Activated T-helper 2 cell treated with anti-CD3 and anti-CD28 coated beads, Interferon-gamma antibody, Interleukin-2, Interleukin-4, amounts not matched to agents 10 μg/mL and 5 μg/mL and 100 μg/mL, durations not matched to agents 14 hours and 24 hours and 36 hours (primary cell): Measurements from ENCODE around the gene SMARCAL1. TPM values are rescaled to one million over a fixed set of nuclear protein-coding genes. Genes with fewer than 3 reads are reported as not detected.

ENCODE experiments used
- DNase-seq: peaks from one replicate; pipeline ENCODE4 v3.0.0; 2021; ENCODE audit warnings: low spot score
- H3K27ac Mint-ChIP-seq: one replicate; pipeline ENCODE4 v1.8.0; 2021; ENCODE audit warnings: mixed read lengths
- H3K27me3 Mint-ChIP-seq: one replicate; pipeline ENCODE4 v1.8.0; 2021; ENCODE audit warnings: low read depth, mixed read lengths
- H3K36me3 Mint-ChIP-seq: one replicate; pipeline ENCODE4 v1.8.0; 2021; ENCODE audit warnings: low read depth, mixed read lengths
- H3K4me1 Mint-ChIP-seq: one replicate; pipeline ENCODE4 v1.8.0; 2021; ENCODE audit warnings: low read depth, mixed read lengths
- H3K4me3 Mint-ChIP-seq: one replicate; pipeline ENCODE4 v1.8.0; 2021; ENCODE audit warnings: low read depth, mild to moderate bottlenecking, moderate library complexity, mixed read lengths
- H3K9me3 Mint-ChIP-seq: one replicate; pipeline ENCODE4 v1.8.0; 2021; ENCODE audit warnings: mixed read lengths
- intact Hi-C: fragments of 100-400 bp; cut with micrococcal nuclease; formaldehyde crosslinking; loops from one replicate; pipeline ENCODE4 v1.15.1; 2023
- total RNA-seq: library from RNA; stranded (reverse); gene quantifications from 2 replicates; pipeline ENCODE4 v1.2.3, GENCODE V29; 2022

The SMARCAL1 gene
- total RNA-seq, 1 donor from 2014 or later: 32.8 TPM

DNA sequence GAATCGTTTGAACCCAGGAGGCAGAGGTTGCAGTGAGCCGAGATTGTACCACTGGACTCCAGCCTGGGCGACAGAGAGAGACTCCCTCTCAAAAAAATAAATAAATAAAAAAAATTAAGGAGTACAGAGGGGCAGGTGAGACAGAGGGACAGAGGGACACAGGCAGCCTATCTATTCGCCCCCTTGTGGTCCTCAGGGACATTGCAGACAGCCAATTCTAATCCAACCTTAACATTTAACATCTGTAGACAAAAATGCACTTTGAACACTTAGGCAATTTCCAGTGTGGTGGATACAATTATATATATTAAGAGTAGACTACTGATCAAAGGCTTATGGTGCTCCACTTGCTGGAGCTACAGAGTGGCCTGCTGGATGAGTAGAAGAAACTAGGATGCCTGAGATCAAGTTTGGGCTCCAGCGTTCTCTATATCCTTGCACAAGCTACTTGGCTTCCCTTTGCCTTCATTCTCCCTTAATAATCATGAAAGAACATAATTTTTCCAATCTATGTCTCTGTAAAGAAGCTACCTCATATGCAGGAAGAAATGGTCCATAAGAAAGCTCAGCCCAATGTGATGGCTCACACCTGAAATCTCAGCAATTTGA, 8.2 kb upstream of the SMARCAL1 start:
- intact Hi-C loops: loop anchor here (1.0 kb wide), 1 partner anchor 294 kb away; no protein-coding TSS in a partner anchor
- peak; percentile 12 for DNase-seq
- H3K9me3 Mint-ChIP-seq: no peaks in the 10 kb centered on the region
- H3K27ac Mint-ChIP-seq: no peak overlapping the region
- no peak overlapping the region for H3K4me3 Mint-ChIP-seq
- no peaks in the 10 kb centered on the region for H3K4me1 Mint-ChIP-seq
- H3K27me3 Mint-ChIP-seq: peaks cover 35% of the 10 kb centered on the region
- H3K36me3 Mint-ChIP-seq: no peaks in the 10 kb centered on the region

DNA sequence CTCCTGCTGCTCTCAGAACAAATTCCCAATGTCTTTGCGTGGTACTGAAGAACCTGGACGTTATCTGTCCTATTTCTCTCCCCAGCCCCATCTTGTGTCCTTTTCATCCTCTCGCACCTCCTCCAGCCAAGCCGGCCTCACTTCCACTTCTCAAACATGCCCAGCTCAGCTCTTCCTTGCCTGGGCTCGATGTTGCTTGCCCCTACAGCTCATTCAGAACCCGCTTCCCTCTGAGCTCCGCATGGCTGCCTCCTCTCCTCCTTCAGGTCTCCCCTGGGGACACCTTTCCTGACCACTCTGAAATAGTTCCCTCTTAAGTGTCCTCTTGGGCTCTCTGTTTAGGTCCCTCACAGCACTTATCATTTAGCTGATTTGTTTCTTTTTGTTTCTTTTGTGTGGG, 6.7 kb upstream of the SMARCAL1 start:
- DNase-seq: no peak
- Mint-ChIP-seq H3K36me3 (no peaks in the 10 kb centered on the region), H3K27ac (no peak overlapping the region), H3K27me3 (peaks cover 31% of the 10 kb centered on the region), H3K9me3 (no peaks in the 10 kb centered on the region), H3K4me3 (no peak overlapping the region), H3K4me1 (peaks cover 2% of the 10 kb centered on the region)
- intact Hi-C loops: loop anchor here (5.0 kb wide), 1 partner anchor 262 kb away; no protein-coding TSS in a partner anchor

DNA sequence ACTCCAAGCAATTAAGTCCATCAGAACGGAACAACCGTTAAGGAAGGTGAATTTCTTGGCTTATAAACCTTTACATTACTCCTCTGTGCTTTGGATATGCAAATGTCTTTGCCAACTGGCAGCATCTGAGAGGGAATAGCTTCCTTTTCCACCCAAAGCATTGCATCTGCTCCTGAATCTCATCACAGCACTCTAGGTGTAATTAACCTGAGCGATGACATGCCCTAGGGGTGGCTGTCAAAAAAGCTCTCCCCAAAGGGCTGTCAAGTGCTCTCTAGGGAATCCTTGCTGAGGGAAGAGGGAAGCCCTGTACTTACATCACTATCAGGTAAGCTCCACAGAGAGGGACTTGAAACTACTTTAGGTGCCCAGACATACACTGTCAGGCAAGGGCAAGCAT, 5.5 kb upstream of the SMARCAL1 start:
- H3K4me1 Mint-ChIP-seq: peaks cover 6% of the 10 kb centered on the region
- H3K27me3 Mint-ChIP-seq: peaks cover 29% of the 10 kb centered on the region
- no peaks in the 10 kb centered on the region for H3K9me3 Mint-ChIP-seq
- no peak overlapping the region for H3K27ac Mint-ChIP-seq
- H3K4me3 Mint-ChIP-seq: no peak overlapping the region
- H3K36me3 Mint-ChIP-seq: no peaks in the 10 kb centered on the region
- intact Hi-C loops: loop anchor here (5.0 kb wide), 1 partner anchor 260 kb away; no protein-coding TSS in a partner anchor
- no peak for DNase-seq

- H3K9me3 Mint-ChIP-seq: no peaks in the 10 kb centered on the region
- intact Hi-C loops: loop anchor here (5.0 kb wide), 1 partner anchor 259 kb away; no protein-coding TSS in a partner anchor
- H3K4me3 Mint-ChIP-seq: no peak overlapping the region
- H3K4me1 Mint-ChIP-seq: peaks cover 16% of the 10 kb centered on the region
- no peak overlapping the region for H3K27ac Mint-ChIP-seq
- H3K36me3 Mint-ChIP-seq: peaks cover 6% of the 10 kb centered on the region
- H3K27me3 Mint-ChIP-seq: peaks cover 29% of the 10 kb centered on the region
- DNase-seq: no peak
Measured at GRCh38 chr2:216408426-216409290, 3.6 kb upstream of the SMARCAL1 start.

DNA sequence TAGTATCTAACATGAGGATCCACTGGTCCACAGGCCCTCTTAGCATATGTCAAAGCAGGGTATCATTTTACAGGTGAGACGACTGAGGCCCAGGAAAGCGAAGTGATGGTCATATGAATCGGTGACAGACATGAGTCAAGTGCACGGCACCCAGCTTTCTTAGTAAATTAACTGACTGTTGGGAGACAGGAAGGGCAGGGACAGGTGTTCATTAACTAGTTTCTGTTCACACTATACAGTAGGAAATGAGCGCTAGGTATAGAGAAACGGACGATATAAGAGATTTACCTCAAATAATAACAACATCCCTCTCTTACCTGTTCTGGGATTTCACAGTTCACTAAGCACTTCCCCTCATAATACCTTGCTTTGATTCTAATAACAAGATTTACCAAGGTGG, 1.7 kb upstream of the SMARCAL1 start:
- no peaks in the 10 kb centered on the region for H3K9me3 Mint-ChIP-seq
- H3K27me3 Mint-ChIP-seq: peaks cover 26% of the 10 kb centered on the region
- H3K36me3 Mint-ChIP-seq: peaks cover 13% of the 10 kb centered on the region
- no peak overlapping the region for H3K4me3 Mint-ChIP-seq
- peaks cover 18% of the 10 kb centered on the region for H3K4me1 Mint-ChIP-seq
- intact Hi-C loops: loop anchor here (5.0 kb wide), 2 partner anchors 378 to 1598 kb away; no protein-coding TSS in a partner anchor
- no peak overlapping the region for H3K27ac Mint-ChIP-seq
- DNase-seq: no peak

- H3K27ac Mint-ChIP-seq: no peak overlapping the region
- H3K4me1 Mint-ChIP-seq: peaks cover 27% of the 10 kb centered on the region
- H3K27me3 Mint-ChIP-seq: peaks cover 2% of the 10 kb centered on the region
- H3K4me3 Mint-ChIP-seq: peak overlapping the region; percentile 98
- H3K36me3 Mint-ChIP-seq: peaks cover 31% of the 10 kb centered on the region
- intact Hi-C loops: loop anchor here (2.0 to 5.0 kb wide), 3 partner anchors 305 to 1602 kb away; partner anchors contain the start of gene XRCC5
- no peaks in the 10 kb centered on the region for H3K9me3 Mint-ChIP-seq
- no peak for DNase-seq
Measured at GRCh38 chr2:216413882-216414281, 1.6 kb downstream of the SMARCAL1 start.

DNA sequence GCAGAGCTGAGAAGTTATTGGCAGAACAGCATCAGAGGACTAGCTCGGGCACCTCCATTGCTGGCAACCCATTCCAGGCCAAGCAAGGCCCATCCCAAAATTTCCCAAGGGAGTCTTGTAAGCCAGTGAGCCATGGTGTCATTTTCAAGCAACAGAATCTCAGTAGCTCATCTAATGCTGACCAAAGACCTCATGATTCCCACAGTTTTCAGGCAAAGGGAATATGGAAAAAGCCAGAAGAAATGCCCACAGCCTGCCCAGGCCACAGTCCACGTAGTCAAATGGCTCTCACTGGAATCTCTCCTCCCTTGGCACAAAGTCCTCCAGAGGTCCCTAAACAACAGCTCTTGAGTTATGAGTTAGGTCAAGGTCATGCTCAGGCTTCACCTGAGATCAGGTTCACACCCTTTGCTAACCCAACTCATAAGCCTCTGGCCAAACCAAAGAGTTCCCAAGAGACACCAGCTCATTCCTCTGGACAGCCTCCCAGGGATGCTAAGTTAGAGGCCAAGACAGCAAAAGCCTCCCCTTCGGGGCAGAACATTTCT, 2.6 kb downstream of the SMARCAL1 start:
- Mint-ChIP-seq H3K4me3 (no peak overlapping the region), H3K4me1 (peaks cover 27% of the 10 kb centered on the region), H3K36me3 (peaks cover 39% of the 10 kb centered on the region), H3K27me3 (no peaks in the 10 kb centered on the region), H3K27ac (no peak overlapping the region), H3K9me3 (no peaks in the 10 kb centered on the region)
- intact Hi-C loops: loop anchor here (5.0 kb wide), 2 partner anchors 383 to 1603 kb away; no protein-coding TSS in a partner anchor
- DNase-seq: no peak

GRCh38 chr2:216415541-216415940, 3.3 kb downstream of the SMARCAL1 start:
- no peaks in the 10 kb centered on the region for H3K9me3 Mint-ChIP-seq
- H3K36me3 Mint-ChIP-seq: peaks cover 46% of the 10 kb centered on the region
- no peak for DNase-seq
- intact Hi-C loops: no loop called here
- no peak overlapping the region for H3K4me3 Mint-ChIP-seq
- peaks cover 25% of the 10 kb centered on the region for H3K4me1 Mint-ChIP-seq
- no peak overlapping the region for H3K27ac Mint-ChIP-seq
- H3K27me3 Mint-ChIP-seq: no peaks in the 10 kb centered on the region

GRCh38 chr2:216416571-216417307, 4.5 kb downstream of the SMARCAL1 start:
- H3K27ac Mint-ChIP-seq: no peak overlapping the region
- H3K27me3 Mint-ChIP-seq: no peaks in the 10 kb centered on the region
- H3K4me3 Mint-ChIP-seq: no peak overlapping the region
- peaks cover 55% of the 10 kb centered on the region for H3K36me3 Mint-ChIP-seq
- no peaks in the 10 kb centered on the region for H3K9me3 Mint-ChIP-seq
- DNase-seq: no peak
- intact Hi-C loops: no loop called here
- peaks cover 22% of the 10 kb centered on the region for H3K4me1 Mint-ChIP-seq

DNA sequence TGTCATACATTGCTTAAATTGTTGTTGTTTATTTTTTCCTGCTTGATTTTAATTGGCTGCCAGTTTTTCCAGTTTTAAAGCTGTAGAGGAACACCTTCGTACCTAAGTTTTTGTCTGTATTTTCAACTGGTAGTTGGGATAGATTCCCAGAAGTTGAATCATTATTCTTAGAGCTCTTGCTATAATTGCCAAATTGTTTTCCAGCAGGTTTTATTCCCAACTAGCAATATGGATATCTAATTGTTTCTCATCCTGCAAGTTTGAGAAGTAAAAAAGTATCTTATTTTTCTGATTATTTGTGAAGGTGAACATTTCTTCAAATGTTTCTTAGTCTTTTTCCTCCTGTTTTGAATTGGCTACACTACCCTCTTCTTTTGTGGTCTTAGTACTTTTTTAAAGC, 6.7 kb downstream of the SMARCAL1 start:
- no peak overlapping the region for H3K27ac Mint-ChIP-seq
- DNase-seq: no peak
- H3K4me3 Mint-ChIP-seq: no peak overlapping the region
- H3K4me1 Mint-ChIP-seq: peaks cover 9% of the 10 kb centered on the region
- no peaks in the 10 kb centered on the region for H3K9me3 Mint-ChIP-seq
- peaks cover 68% of the 10 kb centered on the region for H3K36me3 Mint-ChIP-seq
- H3K27me3 Mint-ChIP-seq: no peaks in the 10 kb centered on the region
- intact Hi-C loops: no loop called here

GRCh38 chr2:216420367-216421101, 8.2 kb downstream of the SMARCAL1 start:
- Mint-ChIP-seq H3K27ac (no peak overlapping the region), H3K4me3 (no peak overlapping the region), H3K9me3 (peaks cover 6% of the 10 kb centered on the region), H3K27me3 (no peaks in the 10 kb centered on the region), H3K36me3 (peaks cover 77% of the 10 kb centered on the region), H3K4me1 (peaks cover 9% of the 10 kb centered on the region)
- intact Hi-C loops: no loop called here
- DNase-seq: no peak

- Mint-ChIP-seq H3K4me3 (no peak overlapping the region), H3K27ac (no peak overlapping the region), H3K36me3 (peaks cover 82% of the 10 kb centered on the region), H3K9me3 (peaks cover 6% of the 10 kb centered on the region), H3K27me3 (no peaks in the 10 kb centered on the region), H3K4me1 (peaks cover under 1% of the 10 kb centered on the region)
- intact Hi-C loops: no loop called here
- DNase-seq: no peak
Measured at GRCh38 chr2:216423071-216423470, 10.8 kb downstream of the SMARCAL1 start.
